ENCODE data around the gene ACMSD. TPM values are rescaled to one million over a fixed set of nuclear protein-coding genes. Genes with fewer than 3 reads are reported as not detected.

The ACMSD gene
- total RNA-seq, 1 donor from 2014 or later, result not detected

- intact Hi-C loops (cut with micrococcal nuclease), result no loop called here
- Mint-ChIP-seq H3K9me3 (no peaks in the 10 kb centered on the region), H3K27me3 (no peaks in the 10 kb centered on the region), H3K4me1 (no peaks in the 10 kb centered on the region), H3K36me3 (ENCODE audit: low read depth) (no peaks in the 10 kb centered on the region), H3K27ac (no peak overlapping the region), H3K4me3 (no peak overlapping the region)
- no peak for DNase-seq
Measured at GRCh38 chr2:134863446-134863845, 25.0 kb downstream of the ACMSD start.

GRCh38 chr2:134865067-134865787 is 26.8 kb downstream of the ACMSD start:
- Mint-ChIP-seq H3K36me3 (ENCODE audit: low read depth) (no peaks in the 10 kb centered on the region), H3K4me1 (no peaks in the 10 kb centered on the region), H3K27me3 (no peaks in the 10 kb centered on the region), H3K27ac (no peak overlapping the region), H3K4me3 (no peak overlapping the region), H3K9me3 (no peaks in the 10 kb centered on the region)
- intact Hi-C loops (cut with micrococcal nuclease), result no loop called here
- DNase-seq, result no peak

DNA sequence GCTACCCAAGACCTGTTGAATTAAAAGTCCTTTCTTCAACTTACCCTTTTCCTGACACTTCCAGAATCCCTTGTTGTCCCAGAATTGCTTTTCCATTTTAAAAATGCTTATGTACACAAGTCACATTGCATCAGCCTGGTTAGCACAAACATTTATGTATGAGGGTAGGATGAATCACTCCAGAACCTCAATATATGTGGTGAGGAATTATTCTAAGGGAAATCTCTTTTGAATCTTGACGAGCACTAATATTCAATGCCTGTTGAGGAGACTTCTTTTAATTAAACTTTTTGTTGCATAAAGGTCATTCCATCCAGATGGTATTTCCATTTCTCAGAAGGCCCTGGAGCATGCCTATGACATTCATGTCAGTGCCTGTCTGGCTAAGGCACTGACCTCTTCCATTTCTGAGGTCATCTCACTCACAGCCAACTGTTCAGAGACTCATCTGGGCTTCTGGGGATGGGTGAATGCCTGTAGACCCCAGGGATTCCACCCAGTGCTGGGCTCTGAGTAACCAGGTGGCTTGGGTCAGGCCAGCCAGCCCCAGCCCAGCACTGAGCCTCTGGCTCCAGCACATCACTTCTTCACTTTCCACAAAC is 28.2 kb downstream of the ACMSD start:
- H3K9me3 Mint-ChIP-seq, result peaks cover 3% of the 10 kb centered on the region
- DNase-seq, result no peak
- H3K27ac Mint-ChIP-seq, result no peak overlapping the region
- H3K36me3 Mint-ChIP-seq (ENCODE audit: low read depth), result no peaks in the 10 kb centered on the region
- intact Hi-C loops (cut with micrococcal nuclease), result no loop called here
- no peaks in the 10 kb centered on the region for H3K27me3 Mint-ChIP-seq
- H3K4me1 Mint-ChIP-seq, result no peaks in the 10 kb centered on the region
- no peak overlapping the region for H3K4me3 Mint-ChIP-seq

DNA sequence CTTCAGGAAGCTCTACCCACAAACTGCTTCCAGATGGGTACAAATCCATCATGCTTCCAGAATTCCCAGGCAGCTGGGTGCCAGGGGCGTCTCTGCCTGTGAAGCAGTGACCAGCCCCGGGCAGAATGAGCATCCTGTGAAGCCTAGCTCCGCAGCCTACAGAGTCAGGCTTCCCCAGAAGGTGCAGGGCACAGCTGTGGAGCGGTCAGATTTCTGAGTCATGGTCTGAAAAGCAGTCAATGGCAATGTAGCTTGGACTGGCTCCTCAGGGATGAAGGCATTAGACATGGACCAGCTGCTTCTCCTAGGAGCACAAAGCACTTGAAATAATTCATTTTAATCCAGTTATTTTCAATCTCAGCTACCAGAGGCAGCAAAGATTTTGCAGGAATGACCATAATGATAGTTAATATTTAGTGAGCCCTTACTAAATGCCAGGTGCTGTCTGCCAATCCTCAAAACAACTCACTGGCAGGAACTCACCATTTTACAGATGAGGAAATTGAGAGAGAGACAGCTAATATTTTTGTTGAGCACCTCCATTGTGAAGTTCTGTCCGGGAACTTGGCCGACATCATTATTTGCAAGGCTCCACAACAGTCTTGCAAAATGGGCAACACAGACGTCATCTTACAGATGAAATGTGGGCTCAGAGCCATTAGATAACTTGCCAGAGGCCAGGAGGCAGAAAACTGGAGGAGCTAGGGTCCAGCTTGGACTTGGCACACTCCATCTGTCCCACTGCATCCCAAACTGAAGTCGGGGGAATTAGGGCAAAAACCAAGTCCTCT is 31.7 kb downstream of the ACMSD start:
- H3K27me3 Mint-ChIP-seq, result no peaks in the 10 kb centered on the region
- no peak for DNase-seq
- no peak overlapping the region for H3K4me3 Mint-ChIP-seq
- no peaks in the 10 kb centered on the region for H3K4me1 Mint-ChIP-seq
- no peaks in the 10 kb centered on the region for H3K36me3 Mint-ChIP-seq (ENCODE audit: low read depth)
- peaks cover 5% of the 10 kb centered on the region for H3K9me3 Mint-ChIP-seq
- intact Hi-C loops (cut with micrococcal nuclease), result no loop called here
- no peak overlapping the region for H3K27ac Mint-ChIP-seq

- Mint-ChIP-seq H3K9me3 (peaks cover 5% of the 10 kb centered on the region), H3K36me3 (ENCODE audit: low read depth) (no peaks in the 10 kb centered on the region), H3K4me3 (no peak overlapping the region), H3K4me1 (no peaks in the 10 kb centered on the region), H3K27ac (no peak overlapping the region), H3K27me3 (no peaks in the 10 kb centered on the region)
- no peak for DNase-seq
- intact Hi-C loops (cut with micrococcal nuclease), result no loop called here
Measured at GRCh38 chr2:134873152-134873551, 34.7 kb downstream of the ACMSD start.

DNA sequence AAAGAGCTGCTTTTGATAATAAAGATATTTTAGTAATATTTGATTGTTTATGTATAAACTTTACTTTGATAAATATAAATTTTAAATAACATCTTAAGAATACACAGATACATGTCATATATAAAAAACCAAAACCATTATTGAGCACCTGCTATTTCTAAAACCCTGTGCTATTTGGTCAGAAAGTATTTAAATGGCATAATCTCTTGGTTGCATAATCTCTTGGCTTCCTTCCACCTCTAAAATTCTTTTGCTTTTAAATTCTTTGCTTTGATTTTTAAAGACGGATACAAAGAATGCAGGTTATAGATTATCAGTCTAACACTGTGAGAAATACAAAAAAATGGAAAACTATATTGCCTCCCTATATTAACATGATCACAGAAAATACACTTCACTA is 36.9 kb downstream of the ACMSD start:
- intact Hi-C loops (cut with micrococcal nuclease), result no loop called here
- Mint-ChIP-seq H3K36me3 (ENCODE audit: low read depth) (no peaks in the 10 kb centered on the region), H3K4me1 (no peaks in the 10 kb centered on the region), H3K9me3 (peaks cover 5% of the 10 kb centered on the region), H3K27ac (no peak overlapping the region), H3K4me3 (no peak overlapping the region), H3K27me3 (peaks cover 3% of the 10 kb centered on the region)
- no peak for DNase-seq

DNA sequence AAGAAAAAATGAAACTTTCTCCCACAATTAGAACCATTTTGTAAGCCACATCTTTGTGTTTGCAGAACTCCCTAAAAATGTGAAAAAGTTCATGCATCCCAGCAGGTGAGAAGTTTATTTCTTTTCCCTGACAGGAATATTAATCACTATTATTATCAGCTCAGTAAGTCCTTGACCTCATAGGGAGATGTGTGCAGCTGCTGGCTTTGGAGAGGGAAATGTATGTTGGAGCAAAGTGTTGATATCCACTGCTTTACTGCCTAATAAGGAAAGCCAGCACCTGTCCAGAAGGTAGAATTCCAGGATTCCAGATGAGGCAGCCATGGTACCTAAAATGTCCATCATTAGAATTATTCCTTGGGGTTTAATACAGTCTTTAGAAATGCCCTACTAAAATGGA is 44.4 kb downstream of the ACMSD start:
- Mint-ChIP-seq H3K36me3 (ENCODE audit: low read depth) (no peaks in the 10 kb centered on the region), H3K9me3 (no peaks in the 10 kb centered on the region), H3K4me3 (no peak overlapping the region), H3K27me3 (peaks cover 8% of the 10 kb centered on the region), H3K4me1 (no peaks in the 10 kb centered on the region), H3K27ac (no peak overlapping the region)
- intact Hi-C loops (cut with micrococcal nuclease), result no loop called here
- DNase-seq, result no peak

DNA sequence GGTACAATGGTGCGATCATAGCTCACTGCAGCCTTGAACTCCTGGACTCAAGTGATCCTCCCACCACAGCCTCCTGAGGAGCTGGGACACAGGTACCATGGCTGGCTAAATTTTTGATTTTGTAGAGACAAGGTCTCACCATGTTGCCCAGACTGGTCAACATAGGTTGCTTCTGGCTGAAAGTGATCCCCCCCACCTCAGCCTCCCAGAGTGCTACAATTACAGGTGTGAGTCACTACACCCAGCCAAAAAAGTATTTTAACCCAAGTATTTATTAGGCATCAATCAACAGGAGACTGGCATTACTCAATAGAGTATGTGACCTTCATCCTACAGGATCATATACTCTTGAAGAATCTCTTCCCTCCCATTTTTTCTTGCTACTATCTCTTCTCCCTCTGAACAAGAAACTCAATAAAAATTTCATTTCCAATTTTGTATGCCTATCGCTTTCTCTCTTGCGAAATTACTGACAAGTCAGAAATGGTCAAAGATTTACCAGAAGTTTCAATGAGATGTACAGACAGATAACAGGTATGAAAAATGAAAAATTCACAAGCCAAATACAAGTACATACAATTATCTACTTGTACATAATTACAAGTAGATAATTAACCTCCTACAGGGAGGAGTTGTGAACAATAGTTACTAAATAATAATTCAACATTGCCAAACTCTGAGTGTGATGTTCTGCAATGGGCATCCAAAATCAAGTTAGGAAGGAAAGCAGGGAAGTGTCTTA is 45.3 kb downstream of the ACMSD start:
- Mint-ChIP-seq H3K9me3 (no peaks in the 10 kb centered on the region), H3K4me3 (no peak overlapping the region), H3K27ac (no peak overlapping the region), H3K27me3 (peaks cover 8% of the 10 kb centered on the region), H3K4me1 (no peaks in the 10 kb centered on the region), H3K36me3 (ENCODE audit: low read depth) (no peaks in the 10 kb centered on the region)
- peak; percentile 42 for DNase-seq
- intact Hi-C loops (cut with micrococcal nuclease), result no loop called here

DNA sequence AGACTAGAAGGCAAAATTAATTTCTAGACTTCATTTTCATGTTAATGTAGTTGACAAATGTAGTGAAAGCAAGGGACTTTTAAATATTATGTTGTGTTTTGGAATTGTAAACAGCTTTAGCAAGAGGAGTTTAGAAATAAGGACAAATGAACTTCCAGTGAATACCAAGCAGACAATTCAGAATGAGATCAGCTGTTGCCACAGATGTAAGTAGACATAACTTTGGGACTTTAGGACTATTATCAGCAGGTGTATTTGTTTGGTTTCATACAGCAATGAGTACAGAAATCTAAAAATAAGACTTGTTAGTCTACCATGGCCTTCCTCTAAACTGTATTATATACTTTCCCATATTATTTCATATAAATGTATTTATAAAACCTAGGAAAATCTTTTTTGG is 46.0 kb downstream of the ACMSD start:
- intact Hi-C loops (cut with micrococcal nuclease), result no loop called here
- H3K27ac Mint-ChIP-seq, result no peak overlapping the region

GRCh38 chr2:134892282-134893035 is 54.0 kb downstream of the ACMSD start:
- no peaks in the 10 kb centered on the region for H3K9me3 Mint-ChIP-seq
- no peak overlapping the region for H3K4me3 Mint-ChIP-seq
- intact Hi-C loops (cut with micrococcal nuclease), result no loop called here
- no peaks in the 10 kb centered on the region for H3K4me1 Mint-ChIP-seq
- H3K36me3 Mint-ChIP-seq (ENCODE audit: low read depth), result no peaks in the 10 kb centered on the region
- H3K27me3 Mint-ChIP-seq, result peaks cover 19% of the 10 kb centered on the region
- no peak overlapping the region for H3K27ac Mint-ChIP-seq
- no peak for DNase-seq

More for the DNA sequence above, 46.0 kb downstream of the ACMSD start:
- no peak for DNase-seq
- Mint-ChIP-seq H3K36me3 (ENCODE audit: low read depth) (no peaks in the 10 kb centered on the region), H3K4me3 (no peak overlapping the region), H3K9me3 (no peaks in the 10 kb centered on the region), H3K4me1 (no peaks in the 10 kb centered on the region), H3K27me3 (peaks cover 8% of the 10 kb centered on the region)

GRCh38 chr2:134897932-134898331 is 59.5 kb downstream of the ACMSD start:
- no peak overlapping the region for H3K27ac Mint-ChIP-seq
- intact Hi-C loops (cut with micrococcal nuclease), result loop anchor here (1.0 kb wide), 2 partner anchors 447 to 780 kb away; no protein-coding TSS in a partner anchor
- no peaks in the 10 kb centered on the region for H3K4me1 Mint-ChIP-seq
- H3K4me3 Mint-ChIP-seq, result no peak overlapping the region
- H3K27me3 Mint-ChIP-seq, result peaks cover 27% of the 10 kb centered on the region
- no peak for DNase-seq
- H3K9me3 Mint-ChIP-seq, result no peaks in the 10 kb centered on the region
- no peaks in the 10 kb centered on the region for H3K36me3 Mint-ChIP-seq (ENCODE audit: low read depth)

- H3K4me3 Mint-ChIP-seq, result no peak overlapping the region
- intact Hi-C loops (cut with micrococcal nuclease), result no loop called here
- H3K36me3 Mint-ChIP-seq (ENCODE audit: low read depth), result no peaks in the 10 kb centered on the region
- no peak for DNase-seq
- H3K27ac Mint-ChIP-seq, result no peak overlapping the region
- H3K27me3 Mint-ChIP-seq, result peaks cover 26% of the 10 kb centered on the region
- H3K4me1 Mint-ChIP-seq, result no peaks in the 10 kb centered on the region
- H3K9me3 Mint-ChIP-seq, result no peaks in the 10 kb centered on the region
Measured at GRCh38 chr2:134899204-134899603, 60.8 kb downstream of the ACMSD start.

DNA sequence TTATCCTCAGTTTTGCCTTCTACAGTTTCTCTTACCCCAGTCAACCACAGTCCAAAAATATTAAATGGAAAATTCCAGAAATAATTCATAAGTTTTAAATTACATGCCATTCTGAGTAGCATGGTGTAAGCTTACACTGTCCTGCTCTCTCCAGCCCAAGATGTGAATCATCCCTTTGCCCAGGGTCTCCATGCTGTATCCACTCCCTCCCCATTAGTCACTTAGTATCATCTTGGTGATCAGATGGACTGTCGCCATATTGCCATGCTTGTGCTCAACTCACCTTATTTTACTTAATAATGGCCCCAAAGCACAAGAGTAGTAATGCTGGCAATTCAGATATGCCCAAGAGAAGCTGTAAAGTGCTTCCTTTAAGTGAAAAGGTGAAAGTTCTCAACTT is 61.7 kb downstream of the ACMSD start:
- H3K36me3 Mint-ChIP-seq (ENCODE audit: low read depth), result no peaks in the 10 kb centered on the region
- no peaks in the 10 kb centered on the region for H3K4me1 Mint-ChIP-seq
- H3K9me3 Mint-ChIP-seq, result no peaks in the 10 kb centered on the region
- intact Hi-C loops (cut with micrococcal nuclease), result no loop called here
- H3K27ac Mint-ChIP-seq, result no peak overlapping the region
- H3K4me3 Mint-ChIP-seq, result no peak overlapping the region
- no peak for DNase-seq
- H3K27me3 Mint-ChIP-seq, result peaks cover 29% of the 10 kb centered on the region

Measured in activated CD4-positive, alpha-beta T cell treated with anti-CD3 and anti-CD28 coated beads, Interleukin-2, amount 10 ng/mL, durations not matched to agents 24 days and 14 days (primary cell).